ENCODE data around the gene LEKR1.

DNA sequence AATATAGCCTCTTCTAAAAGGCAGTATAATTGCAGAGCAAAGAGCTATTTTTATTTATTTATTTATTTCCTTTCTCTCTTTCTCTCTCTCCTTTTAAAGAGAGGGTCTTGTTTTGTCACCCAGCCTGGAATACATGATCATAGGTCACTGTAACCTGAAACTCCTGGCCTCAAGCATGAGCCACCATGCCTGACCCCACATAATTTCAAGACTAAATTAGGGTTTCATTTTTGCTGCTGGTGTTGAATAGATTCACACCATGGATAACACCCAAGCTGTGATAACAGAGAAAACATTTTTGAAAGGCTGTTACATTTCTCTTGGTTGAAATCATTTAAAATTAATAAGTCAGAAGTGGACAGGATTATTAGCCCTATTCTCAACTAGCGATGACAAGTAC, 131.6 kb downstream of the LEKR1 start:
- TF ChIP-seq, protein P1, sequence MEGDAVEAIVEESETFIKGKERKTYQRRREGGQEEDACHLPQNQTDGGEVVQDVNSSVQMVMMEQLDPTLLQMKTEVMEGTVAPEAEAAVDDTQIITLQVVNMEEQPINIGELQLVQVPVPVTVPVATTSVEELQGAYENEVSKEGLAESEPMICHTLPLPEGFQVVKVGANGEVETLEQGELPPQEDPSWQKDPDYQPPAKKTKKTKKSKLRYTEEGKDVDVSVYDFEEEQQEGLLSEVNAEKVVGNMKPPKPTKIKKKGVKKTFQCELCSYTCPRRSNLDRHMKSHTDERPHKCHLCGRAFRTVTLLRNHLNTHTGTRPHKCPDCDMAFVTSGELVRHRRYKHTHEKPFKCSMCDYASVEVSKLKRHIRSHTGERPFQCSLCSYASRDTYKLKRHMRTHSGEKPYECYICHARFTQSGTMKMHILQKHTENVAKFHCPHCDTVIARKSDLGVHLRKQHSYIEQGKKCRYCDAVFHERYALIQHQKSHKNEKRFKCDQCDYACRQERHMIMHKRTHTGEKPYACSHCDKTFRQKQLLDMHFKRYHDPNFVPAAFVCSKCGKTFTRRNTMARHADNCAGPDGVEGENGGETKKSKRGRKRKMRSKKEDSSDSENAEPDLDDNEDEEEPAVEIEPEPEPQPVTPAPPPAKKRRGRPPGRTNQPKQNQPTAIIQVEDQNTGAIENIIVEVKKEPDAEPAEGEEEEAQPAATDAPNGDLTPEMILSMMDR (conservative IDR thresholded peaks at IDR 0.05; ENCODE audit: low read length) = no peak
- no peak for TF ChIP-seq EZH2phosphoT487 (IDR thresholded peaks at IDR 0.05; ENCODE audit: borderline replicate concordance, low read depth, low read length)

All from OCI-LY7 (cell line).